Umbilical cord (tissue), 2 donors: ENCODE results near the gene HMCN2. TPM values are rescaled to one million over a fixed set of nuclear protein-coding genes. Genes with fewer than 3 reads are reported as not detected.

Experiments used
- DNase-seq: peaks from one replicate; pipeline ENCODE4 v3.0.0-alpha.2; 2015; ENCODE audit warnings: low spot score
- total RNA-seq: library from RNA; depleted of rRNA; stranded (reverse); fragments of >200 nt; gene quantifications from one replicate; pipeline ENCODE4 v1.2.3, GENCODE V29; 2014; ENCODE audit warnings: low replicate concordance; ENCODE audit not compliant: insufficient read depth

HMCN2 gene
- total RNA-seq, 1 donor from 2014 or later = 7.5 TPM

GRCh38 chr9:130364619-130365322 is 99.2 kb downstream of the HMCN2 start:
- DNase-seq = no peak

- DNase-seq = no peak
Measured at GRCh38 chr9:130365323-130365721, 99.8 kb downstream of the HMCN2 start.

DNA sequence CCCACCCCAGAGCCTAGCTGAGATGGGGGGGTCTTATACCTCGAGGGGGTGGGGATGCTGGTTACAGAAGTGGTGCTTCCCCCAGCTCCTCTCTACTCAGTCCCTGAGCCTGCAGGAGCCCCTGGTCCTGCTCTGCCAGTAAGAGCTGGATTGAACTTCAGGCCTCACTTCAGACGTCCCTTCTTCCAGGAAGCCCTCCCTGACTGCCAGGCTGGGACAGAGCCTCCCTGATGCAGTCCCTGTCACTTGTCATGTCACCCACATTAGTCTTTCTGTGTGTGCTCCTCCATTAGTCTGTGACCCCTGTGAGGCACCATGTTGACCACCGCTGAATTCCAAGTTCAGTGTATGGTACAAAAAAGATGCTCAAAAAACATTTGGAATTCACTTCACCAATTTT is 100.5 kb downstream of the HMCN2 start:
- no peak for DNase-seq

DNA sequence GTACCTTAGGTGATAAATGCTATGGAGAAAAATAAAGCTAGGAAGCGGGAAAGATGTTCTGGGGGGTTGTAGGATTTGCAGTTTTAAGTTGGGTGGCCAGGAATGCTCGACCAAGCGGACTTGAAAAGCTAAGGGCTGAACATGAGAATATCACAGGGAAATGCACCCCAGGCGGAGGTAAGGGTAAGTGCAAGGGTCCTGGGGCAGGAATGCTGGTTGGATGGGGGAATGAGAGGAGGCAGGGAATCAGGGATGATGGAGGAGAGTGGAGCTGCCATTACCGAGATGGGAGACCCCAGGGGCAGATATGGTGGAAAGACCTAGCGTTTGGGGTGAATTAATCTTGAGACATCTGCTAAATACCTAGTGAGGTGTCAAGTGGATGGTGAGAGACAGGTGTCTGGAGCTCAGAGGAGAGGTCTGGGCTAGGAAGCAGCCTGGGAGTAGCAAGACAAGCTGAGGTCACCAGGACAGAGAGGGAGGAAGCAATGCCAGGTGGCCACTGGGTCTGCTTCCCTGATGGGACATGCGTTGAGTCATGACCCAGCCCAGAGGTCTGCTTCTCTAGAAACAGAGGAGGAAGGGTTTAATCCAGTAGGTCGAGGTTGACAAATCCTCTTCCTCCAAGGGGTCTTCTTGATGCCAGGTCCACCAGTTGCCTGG is 101.5 kb downstream of the HMCN2 start:
- DNase-seq = no peak

DNA sequence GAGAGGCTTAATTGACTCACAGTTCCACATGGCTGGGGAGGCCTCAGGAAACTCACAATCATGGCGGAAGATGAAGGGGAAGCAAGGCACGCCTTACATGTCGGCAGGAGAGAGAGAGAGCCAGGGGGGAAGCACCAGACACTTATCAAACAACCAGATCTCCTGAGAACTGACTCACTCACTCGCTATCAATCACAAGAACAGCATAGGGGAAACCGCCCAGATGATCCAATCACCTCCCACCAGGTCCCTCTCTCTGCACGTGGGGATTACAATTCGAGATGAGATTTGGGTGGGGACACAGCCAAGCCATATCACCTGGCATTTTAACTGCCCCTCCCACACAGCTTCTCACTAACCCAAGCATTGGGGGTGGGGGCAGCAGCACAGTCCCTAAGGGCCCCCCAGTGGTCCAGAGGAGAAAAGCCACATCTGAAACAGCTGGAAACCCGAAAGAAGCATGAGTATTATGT is 103.1 kb downstream of the HMCN2 start:
- no peak for DNase-seq

GRCh38 chr9:130370226-130370625 is 104.7 kb downstream of the HMCN2 start:
- no peak for DNase-seq

DNA sequence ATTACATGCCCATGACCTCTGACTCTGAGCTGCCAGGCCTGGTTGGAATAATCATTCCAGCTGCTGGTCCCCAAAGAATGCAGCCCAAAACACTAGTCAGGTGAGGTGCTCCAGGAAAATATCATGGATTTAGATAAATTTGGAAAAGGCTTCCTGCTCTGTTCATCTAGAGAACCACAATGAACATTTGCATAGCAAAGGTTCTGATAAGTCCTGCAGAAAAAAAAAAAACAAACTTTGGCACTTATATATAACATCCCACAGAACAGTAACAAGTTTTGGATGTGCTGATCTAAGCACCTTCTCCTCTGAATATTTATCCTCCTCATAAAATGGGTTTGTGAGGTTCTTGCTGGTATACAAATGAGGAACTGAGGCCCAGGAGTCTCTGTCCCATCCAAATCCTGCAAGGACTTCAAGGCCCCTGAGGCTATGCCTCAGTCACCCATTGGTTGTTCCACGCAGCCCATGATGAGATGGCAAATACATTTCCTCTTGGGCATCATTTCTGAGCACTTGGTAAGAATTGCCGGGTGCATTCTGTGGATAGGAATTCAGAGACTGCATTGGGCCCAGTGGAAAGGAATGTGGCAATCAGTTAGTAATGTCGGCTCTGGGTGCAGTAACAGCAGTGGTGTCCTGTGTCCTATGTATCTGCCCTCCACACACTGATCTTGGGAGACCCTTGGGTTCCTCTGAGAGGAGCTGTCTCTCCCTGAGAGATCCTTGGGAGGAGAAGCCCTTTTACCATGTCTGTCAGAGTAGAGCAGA is 105.8 kb downstream of the HMCN2 start:
- no peak for DNase-seq

- no peak for DNase-seq
Measured at GRCh38 chr9:130372057-130372456, 106.5 kb downstream of the HMCN2 start.

- no peak for DNase-seq
Measured at GRCh38 chr9:130373679-130374325, 108.2 kb downstream of the HMCN2 start.

DNA sequence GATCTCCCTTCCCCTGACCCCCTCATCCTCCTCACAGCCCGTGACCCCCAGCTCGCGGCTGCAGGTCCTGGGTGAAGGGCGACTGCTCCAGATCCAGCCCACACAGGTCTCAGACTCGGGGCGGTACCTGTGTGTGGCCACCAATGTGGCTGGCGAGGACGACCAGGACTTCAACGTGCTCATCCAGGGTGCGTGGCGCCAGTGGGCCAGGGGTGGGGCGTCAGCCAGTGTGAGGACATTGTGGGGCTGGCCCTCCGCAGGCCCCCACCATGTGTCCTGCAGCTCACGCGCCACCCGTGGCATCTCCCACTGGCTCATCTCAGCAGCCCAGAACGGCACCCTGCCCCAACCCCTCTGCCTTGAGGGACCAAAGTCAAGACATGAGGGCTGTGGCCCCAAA is 112.1 kb downstream of the HMCN2 start:
- DNase-seq = no peak

GRCh38 chr9:130378875-130379648 is 113.5 kb downstream of the HMCN2 start:
- DNase-seq = no peak

DNA sequence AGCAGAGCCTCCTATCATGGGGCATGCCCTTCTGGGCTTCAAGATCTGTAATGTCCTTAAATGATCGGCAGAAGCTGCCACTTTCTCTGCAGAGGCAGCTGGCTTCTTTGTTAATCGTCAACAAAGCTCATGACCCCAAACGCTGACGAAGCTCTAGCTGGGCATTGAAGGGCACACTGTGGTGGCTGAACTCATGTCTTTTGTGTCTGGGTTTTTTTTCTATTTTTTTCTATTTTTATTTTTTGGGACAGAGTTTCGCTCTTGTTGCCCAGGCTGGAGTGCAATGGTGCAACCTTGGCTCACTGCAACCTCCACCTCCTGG is 114.0 kb downstream of the HMCN2 start:
- DNase-seq = no peak

- no peak for DNase-seq
Measured at GRCh38 chr9:130380920-130381469, 115.4 kb downstream of the HMCN2 start.

GRCh38 chr9:130381660-130382059 is 116.1 kb downstream of the HMCN2 start:
- DNase-seq = no peak

DNA sequence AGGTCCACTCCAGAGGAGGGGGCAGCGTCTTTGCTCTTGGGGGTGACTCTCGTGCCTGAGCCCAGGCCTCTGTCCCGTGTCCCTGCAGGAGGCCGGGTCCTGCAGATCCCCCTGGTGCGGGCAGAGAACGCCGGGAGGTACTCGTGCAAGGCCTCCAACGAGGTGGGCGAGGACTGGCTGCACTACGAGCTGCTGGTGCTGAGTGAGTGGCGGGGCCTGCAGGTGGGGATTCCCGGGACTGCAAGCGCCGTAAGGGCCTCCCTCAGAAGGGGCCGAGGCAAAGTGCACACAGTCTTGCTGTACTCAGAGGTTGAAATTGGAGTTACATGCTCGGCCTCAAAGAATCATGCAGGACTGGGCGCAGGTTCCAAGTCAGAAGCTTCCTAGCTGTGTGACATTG is 116.5 kb downstream of the HMCN2 start:
- no peak for DNase-seq

GRCh38 chr9:130382636-130383349 is 117.2 kb downstream of the HMCN2 start:
- DNase-seq = no peak

GRCh38 chr9:130383350-130383715 is 117.8 kb downstream of the HMCN2 start:
- DNase-seq = no peak

DNA sequence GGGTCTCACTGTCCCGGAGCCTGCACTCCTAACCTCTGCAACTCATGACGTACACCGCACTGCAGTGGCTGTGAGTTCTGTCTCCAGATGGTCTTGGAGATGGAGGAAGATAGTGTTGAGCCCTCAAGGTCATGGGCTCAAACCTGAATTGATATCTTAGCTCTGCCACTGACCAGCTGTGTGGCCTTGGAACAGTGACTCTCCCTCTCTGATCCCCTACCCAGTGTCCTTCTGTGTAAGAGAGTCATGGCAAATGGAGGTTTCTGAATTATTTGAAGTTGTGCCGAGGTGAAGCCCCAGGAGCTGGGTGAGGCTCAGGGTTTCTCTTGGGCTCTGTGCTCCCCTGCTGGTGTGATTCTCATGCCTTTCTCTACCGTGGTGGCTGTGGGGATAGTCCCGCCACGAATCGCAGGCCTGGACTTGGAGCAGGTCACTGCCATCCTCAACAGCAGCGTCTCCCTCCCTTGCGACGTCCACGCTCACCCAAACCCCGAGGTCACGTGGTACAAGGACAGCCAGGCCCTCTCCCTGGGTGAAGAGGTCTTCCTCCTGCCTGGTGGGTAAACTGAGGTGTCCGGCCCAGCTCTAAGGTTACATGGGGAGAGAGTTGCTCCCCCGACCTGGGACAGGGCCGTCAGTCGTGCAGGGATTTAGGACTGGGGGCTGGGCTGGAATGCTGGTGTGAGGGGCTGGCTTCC is 118.6 kb downstream of the HMCN2 start:
- no peak for DNase-seq

DNA sequence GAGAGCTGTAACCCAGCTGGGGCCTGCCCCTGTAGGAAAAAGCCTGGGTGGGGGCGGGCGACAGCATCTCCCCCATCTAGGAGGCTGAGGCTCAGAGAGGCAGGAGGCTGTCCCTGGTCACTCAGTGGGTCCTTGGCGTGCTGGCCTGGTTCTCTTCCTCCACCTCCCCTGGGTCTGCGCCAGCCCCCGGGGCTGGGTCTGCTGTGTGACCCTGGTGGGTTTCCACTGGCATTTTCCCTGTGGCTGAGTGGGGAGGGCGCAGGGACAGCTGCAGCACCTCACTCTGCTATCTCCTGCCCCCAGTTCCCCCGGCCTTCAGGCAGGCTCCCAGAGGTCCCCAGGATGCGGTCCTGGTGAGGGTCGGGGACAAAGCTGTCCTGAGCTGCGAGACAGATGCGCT is 119.7 kb downstream of the HMCN2 start:
- no peak for DNase-seq

- no peak for DNase-seq
Measured at GRCh38 chr9:130387398-130387797, 121.8 kb downstream of the HMCN2 start.
